SHP77 treated with DMSO at 0.1 percent for 48 hours (cell line): ENCODE measurements around the gene RAB30.
A peak's percentile ranks its signal among the peaks of the same experiment; 100 is the strongest.

Experiments
- DNase-seq: peaks from one replicate; lab custom pipeline; 2025; lab: John Stamatoyannopoulos, UW

RAB30 gene

DNA sequence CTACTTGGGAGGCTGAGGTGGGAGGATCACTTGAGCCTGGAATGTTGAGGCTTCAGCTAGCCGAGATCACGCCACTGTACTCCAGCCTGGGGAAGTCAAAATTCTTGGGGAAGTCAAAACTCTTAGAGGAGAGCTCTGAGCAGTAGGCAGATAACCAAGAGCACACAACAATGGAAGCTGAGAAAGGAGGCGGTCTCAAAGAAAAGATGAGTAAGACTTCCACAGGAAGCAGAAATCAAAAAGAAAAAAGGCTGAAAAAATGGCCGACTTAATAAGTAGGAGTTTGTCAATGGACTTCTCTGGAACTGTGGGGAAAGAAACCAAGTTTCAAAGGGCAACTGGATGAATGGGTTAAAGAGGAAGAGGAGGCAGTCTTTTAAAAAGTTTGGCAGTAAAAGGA, 32.1 kb downstream of the RAB30 start:
- no peak for DNase-seq

DNA sequence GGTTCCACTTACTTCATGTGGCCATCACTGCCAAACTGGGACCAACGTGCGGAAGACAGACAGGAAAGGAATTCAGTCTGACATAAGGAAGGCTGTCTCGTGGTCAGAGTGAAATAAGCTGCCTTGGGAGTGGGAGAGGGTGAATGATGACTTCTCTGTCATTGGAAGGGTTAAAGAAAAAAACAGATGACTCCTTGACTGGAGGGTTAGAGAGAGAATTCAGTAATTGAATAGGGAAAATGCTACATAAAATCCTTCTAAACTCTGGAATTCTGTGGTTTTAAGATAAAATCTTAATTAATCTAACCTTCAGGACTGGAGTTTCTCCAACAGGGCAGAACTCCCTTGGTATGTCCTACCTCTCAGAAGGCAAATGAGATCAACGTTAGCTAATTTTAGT, 33.8 kb downstream of the RAB30 start:
- DNase-seq = no peak

DNA sequence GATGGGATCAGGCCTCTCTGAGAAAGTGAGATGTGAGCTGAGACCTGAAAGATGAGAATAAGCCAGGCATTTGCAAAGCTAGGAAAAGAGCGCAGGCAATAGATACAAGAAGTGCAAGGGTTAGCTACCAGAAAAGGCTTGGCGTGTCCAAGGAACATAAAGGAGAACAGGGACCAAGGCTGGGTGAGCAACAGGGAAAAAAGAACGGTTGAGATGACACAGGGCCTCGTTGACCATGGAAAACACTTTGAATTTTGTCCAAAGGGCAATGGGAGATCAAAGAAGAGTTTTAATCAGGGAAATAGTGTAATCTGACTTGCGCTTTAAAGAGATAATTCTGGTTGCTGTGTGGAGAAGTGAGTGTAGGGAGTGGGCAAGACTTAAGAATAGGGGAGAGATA, 35.0 kb downstream of the RAB30 start:
- DNase-seq = no peak

DNA sequence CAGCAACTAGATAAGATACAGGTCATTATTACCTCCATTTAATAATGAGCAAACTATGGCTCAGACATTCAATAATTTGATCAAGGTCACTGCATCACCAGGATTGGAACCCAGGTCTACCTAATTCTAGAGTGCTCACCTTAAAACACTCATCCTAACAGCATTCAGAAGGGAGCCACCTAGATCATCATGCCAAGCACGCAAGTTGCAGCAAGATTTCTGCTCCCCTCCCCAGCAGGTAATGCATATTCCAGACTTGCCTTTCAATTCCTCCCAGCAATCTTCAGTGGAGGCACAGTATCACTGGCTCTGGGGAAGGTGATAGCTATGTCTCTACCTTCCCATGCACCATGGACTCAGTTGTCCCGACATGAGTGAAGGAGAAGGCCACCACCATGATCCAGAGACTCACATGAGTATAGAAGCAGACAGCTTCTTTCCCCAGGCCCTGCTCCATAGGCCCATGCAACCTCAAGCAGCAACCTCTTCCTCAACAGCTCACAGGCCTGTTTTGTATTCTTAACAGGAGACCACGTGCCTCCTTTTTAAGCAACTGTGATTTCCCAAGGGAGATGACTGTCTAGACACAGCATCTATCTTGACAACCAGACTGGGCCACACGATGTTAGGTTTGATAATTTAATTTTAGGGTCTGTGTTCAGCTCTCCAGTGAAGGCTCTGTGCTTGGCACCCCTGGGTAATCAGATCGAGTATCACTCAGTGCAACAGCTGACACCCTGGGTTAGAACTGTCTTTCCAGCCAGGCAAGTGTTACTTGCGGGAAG, 36.4 kb downstream of the RAB30 start:
- no peak for DNase-seq

DNA sequence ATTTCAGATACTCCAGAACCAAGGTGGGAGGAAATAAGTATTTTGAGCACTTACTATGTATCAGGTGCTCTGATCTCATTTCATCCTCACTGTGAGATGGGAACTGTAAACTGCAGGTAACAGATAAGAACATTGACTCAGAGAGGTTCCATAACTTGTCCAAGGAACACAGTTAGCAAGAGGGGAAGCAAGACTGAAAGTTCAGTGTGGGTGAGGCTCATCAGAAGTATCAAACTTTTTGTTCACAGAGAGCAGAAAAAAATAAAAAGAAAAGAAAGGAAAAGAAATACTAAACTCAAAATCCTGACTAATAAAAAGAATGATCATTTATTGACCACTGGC, 37.1 kb downstream of the RAB30 start:
- no peak for DNase-seq

DNA sequence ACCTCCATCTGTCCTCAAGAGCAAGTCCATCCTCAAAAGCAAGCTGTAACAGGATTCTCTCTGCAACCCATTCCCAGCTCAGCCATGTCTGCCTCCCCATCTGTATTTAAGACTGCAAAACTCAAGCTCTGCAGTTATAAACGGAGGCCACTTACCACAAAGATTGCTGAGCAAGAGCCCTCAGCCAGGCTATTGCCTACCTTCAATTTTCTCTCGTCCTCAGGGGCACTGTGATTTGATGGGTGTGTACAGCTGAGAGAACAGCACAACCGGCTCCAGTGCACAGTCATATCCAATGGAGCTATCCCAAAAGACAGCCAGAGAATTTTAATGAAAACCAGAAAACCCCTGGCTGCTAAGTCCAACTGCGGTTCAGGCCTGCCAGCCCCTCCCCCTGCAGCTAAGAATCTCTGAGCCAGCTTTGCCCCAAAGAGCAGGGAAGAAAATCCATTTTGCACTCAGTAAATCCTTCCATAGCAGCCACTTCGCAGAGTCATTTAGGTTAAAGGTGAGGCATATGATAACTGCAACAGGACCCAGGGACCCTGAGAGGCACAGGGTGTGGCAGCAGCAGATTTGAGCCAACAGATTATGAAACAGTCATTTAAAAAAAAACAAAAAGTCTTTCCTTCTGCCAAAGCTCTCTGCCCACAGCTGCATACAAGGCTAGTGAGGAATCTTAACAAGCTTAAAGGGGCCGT, 37.6 kb downstream of the RAB30 start:
- no peak for DNase-seq

DNA sequence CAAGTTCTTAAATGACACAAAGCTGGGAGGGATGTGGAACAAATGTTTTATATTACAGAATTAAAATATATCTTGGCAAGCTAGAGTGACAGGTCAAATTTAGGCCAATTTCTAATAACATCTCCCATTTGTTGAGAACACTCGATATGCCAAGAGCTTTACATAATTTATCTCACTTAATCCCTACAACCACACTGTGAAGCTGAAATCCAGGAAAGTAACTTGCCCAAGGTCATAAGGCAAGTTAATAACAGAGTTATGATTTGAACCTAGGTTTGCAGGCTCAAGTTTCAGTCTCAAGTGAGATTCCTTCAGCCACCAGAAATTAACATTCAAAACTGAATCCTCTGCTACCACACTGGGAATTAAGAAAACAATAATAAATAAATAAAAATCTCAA, 38.3 kb downstream of the RAB30 start:
- DNase-seq = no peak

DNA sequence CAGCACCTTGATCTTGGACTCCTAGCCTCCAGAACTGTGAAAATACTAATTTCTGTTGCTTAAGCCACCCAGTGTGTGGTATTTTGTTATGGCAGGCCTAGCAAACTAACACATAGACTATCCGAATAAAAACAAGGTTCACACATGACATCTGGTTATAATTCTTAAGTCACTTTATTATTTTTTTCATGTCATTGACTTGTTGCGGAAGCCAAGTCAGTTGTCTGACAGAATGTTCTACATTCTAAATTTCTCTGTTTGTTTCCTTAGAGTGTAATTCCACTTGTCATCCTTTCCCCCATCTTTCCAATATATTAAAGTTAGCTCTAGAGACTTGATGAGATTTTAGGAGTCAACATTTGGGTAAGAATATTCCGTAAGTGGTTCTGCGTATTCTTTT, 40.6 kb downstream of the RAB30 start:
- no peak for DNase-seq

DNA sequence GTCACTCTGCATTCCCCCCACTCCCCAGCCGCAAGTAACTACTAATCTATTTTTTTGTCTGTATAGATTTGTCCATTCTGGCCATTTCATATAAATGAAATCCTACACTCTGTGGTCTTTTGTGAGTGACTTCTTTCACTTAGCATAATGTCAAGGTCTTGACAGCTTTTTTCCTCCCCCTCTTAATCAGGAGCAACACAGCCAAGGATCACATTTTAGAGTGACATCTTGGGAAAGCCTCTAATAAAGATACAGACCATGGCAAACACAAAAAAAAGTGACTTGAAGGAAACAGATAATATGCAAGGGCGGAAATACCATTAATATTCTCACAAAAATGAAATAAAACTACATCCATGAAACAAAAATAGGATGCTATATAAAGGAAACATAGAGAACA, 43.9 kb downstream of the RAB30 start:
- DNase-seq = no peak

DNA sequence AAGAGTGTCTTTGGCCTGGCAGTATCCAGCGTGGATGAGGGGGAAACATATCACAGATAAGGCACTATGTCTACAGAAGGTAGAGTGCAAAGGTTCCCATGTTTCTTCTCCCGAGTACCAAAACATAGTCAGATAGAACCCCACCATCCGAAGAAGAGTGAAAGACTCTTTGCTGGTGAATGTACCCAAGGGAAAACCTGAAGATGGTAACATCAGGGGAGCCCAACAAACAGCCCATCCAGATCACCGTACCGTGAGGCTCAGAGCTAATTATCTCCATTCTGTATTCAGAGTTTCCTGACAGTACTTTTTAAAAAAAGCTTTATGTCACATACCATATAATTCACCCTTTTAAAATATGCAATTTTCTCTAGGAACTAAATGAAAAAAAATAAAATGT, 44.4 kb downstream of the RAB30 start:
- DNase-seq = no peak

DNA sequence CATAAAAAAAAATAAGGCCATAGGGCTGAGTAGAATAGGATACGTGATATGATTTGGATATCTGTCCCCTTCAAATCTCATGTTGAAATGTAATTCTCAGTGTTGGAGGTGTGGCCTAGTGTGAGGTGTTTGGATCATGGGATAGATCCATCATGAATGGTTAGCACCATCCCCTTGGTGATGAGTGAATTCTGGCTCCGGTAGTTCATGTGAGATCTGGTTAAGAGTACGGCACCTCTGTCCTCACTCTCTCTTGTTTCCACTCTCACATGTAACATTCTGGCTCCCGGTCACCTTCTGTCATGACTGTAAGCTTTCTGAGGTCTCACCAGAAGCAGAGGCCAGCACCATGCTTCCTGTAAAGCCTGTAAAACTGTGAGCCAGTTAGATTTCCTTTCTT, 45.5 kb downstream of the RAB30 start:
- DNase-seq = no peak

DNA sequence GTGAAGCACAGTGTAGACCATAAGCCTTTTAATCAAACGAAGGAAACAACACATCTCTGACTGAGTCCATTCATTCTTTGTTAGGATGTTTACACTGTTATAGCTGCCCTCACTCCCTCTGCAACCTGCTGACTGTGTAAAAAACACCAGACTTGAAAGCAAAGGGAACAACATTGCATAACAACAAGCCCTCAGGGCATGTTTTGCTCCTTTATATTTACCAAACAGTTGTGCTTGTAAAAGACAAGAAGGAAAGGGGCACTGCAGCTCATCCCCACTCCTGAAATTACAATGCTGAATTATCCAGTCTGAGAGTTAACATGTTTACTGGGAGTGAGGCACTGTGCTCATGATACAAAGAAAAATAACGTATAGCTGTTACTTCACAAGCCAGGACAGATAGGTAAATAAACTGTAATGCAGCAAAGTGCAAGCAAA, 46.4 kb downstream of the RAB30 start:
- DNase-seq = no peak

DNA sequence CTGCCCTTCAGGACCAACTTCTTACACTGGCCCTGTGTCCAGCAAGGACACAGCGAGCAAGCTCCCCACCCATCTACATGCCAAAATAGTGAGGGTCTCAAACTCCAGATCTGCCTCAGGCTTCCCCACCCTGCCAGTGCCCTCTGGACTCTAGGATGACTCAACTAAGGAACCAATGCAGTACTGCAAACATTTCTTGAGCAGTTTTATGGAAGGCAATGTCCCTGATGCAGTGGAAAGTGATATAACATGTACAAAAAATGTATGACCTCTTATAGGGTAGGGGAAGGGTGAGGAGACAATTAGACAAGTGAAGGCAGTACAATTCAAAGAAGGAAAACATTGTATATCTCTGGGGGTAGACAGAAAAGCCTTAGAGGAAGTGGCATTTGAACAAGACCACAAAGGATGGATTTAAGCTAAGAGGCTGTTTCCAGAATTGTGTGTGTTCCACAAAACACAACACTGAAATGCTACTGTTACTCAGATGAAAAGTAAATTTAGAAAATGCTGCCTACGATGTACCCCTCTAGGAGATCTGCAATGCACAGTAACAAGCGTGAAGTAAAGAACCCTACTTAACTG, 47.3 kb downstream of the RAB30 start:
- DNase-seq = no peak

DNA sequence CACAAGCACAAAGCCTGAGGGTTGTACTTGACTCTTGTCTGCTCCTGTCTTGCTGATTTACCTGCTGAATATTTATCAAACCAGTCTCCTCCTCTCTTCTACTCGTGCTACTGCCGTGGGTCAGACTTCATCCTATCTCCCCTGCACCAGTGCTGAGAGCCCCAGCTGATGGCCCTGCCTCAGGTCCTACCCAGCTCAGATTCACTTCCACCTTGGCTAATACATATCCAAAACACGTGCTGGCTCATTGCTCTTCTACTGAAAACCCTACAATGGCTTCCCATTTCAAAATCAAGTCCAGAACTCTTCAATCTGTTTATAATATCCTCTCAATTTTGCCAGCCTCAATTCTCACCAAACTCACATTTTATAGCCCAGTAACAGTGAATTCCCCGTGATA, 48.3 kb downstream of the RAB30 start:
- DNase-seq = no peak

DNA sequence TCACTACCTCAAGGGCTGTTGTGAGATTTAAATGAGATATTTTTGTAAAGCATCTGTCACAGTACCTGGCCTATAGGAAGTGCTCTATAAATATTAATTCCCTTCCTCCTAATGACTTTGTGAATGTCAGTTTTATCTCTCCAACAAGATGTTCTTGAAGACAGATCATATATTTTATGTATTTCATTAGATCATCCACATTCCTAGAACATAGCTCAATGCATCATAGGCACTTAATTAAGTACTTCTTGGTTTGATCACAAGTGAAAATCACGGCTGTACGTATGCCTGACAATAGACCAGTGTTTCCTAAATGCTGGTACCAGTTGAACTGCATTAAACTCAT, 49.9 kb downstream of the RAB30 start:
- no peak for DNase-seq

DNA sequence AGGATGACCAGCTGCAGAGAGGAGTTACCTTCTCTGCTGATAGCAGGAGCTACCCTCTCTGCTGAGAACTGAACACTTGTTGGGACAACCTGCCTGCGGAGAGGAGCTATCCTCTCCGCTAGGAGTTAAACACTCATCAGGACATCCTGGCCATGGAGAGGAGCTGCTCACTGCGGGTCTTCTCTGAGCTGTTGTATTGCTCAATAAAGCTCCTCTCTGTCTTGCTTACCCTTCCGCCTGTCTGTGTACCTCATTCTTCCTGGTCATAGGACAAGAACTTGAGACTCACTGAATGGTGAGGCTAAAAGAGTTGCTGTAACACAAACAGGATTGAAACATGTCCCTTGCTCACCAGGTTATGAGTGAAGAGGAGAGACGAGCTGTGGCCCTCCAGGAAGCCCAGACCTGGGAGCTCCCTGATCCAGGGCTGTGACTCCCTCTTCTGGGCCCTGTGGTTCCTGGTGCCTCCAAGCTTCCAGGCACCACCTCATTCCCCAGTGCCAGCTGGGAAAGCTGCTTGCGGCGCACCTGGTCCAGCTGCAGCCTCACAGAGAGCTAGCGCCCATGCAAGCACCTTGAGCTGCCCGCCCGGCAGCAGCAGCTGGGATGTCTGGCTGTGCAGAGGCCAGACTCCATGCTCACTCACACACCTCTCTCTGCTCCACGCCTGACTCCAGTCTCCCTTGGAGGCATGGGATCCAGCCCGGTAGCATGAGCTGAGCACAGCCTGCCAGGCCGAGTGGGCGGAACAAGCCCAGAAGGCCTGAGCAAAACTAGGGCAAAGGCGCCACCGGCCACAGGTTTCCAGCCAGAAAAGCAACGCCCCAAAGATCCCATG, 50.5 kb downstream of the RAB30 start:
- peak; percentile 56 for DNase-seq

DNA sequence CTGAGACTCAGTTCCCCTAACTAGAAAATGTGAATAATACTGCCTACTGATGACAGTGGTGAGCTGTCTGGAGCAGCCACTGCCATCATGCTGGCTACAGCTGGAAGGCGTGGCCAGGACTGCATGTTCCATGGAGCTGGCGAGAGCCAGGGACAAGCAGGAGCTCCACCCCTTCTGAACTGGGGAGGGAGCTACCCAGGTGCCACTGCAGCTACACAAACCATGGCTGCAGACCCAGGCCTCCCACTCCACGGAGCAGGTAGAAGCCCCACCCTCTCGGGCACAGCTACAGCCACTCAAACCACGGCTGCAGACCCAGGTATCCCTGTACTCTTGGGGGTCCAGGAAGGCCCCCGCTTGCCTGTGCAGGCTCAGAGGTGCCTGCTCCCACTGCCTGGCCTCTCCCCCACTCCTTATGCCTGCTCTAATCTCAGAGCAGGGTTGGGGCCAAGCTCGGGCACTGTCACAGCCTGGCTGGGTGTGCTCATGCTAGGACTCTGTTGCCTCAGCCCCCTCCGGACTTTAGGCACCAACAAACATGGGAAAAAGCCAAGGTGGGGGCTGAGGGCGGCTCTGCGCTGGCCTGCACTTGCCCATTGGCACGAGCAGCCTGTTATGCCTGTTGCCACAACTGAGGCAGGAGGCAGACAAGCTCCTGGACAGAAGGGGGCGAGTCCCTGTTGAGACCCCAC, 51.7 kb downstream of the RAB30 start:
- DNase-seq = no peak

DNA sequence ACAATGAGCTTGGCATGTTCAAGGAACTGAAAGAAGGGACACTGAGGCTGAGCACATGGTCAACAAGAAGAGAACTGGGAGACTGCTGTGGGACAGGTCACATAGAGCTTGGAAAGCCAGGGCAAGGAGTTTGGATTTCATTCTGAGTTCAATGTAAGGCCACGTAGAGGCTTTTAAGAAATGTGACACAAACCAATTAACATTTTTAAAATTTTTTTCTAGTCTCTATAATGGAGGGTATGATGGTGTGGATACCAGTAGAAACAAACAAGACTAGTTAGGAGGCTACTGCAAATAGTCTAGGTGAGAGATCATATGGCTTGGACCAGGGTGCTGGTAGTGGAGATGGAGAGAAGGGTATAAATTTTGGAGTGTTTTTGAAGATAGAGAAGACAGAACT, 56.7 kb downstream of the RAB30 start:
- DNase-seq = no peak

DNA sequence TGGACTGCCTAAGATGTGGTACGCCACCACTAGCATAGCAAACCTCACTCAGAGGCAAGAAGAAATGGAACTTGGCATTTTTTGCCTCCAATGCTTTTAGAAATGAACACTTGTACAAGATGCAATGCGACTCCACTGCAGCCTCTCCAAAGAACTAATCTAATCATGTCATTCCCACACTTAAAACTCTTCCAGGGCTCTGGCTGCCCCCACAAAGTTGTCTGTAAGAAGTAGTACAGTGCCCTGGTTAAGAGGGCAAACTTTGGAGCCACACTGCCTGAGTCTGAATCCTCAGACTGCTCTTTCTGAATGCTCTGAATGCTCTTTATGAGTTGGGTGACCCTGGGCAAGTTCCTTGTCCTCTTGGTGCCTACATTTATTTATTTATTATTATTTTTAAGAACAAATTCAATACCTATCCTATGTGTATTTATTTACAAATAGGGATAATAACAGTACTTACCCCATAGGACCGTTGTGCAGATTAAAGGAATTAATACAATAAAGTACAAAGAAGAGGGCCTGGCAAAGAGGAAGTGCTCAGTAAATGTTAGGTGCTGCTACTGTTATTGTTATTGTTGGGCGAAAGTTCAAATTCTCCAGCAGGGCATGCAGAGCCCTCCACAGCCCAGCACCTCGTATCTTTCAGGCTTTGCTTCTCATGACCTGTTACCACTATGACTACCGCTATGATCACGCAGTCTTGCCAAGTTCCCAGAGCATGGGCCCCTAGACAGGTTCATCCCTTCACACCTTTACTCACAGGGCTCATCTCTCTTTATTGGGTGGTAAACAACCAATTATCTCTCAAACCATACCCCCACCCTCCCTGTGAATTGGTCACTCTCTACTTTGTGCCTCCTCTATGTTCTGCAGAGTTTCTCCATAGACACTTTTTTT, 59.3 kb downstream of the RAB30 start:
- DNase-seq = no peak

DNA sequence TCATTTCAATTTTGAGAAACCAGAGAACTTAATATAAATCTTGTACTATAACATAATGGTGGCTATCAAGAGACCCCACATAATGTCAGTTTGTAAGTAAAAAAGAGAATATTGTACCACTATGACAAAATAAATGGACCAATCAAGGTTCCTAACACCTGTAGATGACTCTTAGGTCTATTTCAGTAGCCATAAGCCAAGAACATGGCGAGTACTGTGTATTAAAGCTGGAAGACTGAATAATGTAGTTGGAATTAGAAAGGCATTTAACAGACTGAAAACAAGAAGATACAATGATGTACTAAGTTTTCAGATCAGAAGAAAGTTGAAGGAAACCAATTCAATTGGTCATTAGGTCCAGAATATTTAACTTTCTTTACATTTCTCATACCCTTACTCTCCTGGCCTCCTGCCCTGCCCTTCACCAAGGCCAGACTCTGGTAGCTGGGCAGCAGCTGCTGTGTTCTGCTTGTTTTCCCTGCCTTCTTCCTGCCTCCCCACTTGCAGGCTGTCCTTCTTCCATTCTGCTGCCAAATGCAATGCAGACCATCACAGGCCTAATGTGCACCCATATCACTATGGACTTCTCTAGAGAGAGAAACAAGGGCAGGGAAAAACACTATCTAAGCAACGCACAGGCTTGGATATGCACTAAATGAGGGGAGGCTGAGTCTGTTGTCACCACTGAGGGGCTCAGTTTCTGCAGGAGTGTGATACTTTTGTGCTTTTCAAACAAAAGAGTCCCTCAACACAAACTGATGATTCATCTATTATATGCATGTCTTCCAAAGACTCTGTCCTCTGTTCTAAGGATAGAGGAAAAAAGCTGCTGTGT, 60.1 kb downstream of the RAB30 start:
- DNase-seq = no peak
